Measurements from ENCODE around the gene GNB5. TPM values are rescaled to one million over a fixed set of nuclear protein-coding genes. Genes with fewer than 3 reads are reported as not detected.

GNB5 gene
- total RNA-seq, 1 experiment from 2014 or later: 29.8 TPM

GRCh38 chr15:52114261-52115055 lies 76.7 kb downstream of the GNB5 start:
- DNase-seq: no peak

More at GRCh38 chr15:52114261-52115055, 76.7 kb downstream of the GNB5 start:
- no peak overlapping the region for H2BK120ac ChIP-seq (ENCODE audit: low read depth, low read length, poor library complexity, severe bottlenecking)
- no peak overlapping the region for H2BK12ac ChIP-seq (ENCODE audit: insufficient read length, low read depth, low read length)
- no peak overlapping the region for H3K56ac ChIP-seq (ENCODE audit: insufficient read length, low read depth, low read length)
- H3K9ac ChIP-seq (ENCODE audit: extremely low read depth, insufficient read length, low read length): no peak overlapping the region
- no peaks in the 10 kb centered on the region; the same call in 1 of the 2 replicates for H3K4me1 ChIP-seq (ENCODE audit: insufficient read depth, low read length)
- no peaks in the 10 kb centered on the region for H3K79me2 ChIP-seq (ENCODE audit: insufficient read depth, low read length)
- H3T11ph ChIP-seq (ENCODE audit: low read length): no peak overlapping the region
- no peak overlapping the region for H2BK15ac ChIP-seq (ENCODE audit: low read depth, low read length)
- Mint-ChIP-seq H3K4me1 (peaks cover 15 to 19% of the 10 kb centered on the region in 2 experiments), H3K4me3 (no peak overlapping the region), H3K27ac (no peak overlapping the region), H3K9me3 (peaks cover 0 to 2% of the 10 kb centered on the region in 2 experiments; a peak in 1 of 5 replicates), H3K27me3 (ENCODE audit: low read depth) (no peaks in the 10 kb centered on the region; the same call in 1 of the 2 replicates), H3K36me3 (ENCODE audit: insufficient read depth in 1 of 3, low read depth in 3 of 3) (no peaks in the 10 kb centered on the region)
- no peak overlapping the region for H3K27ac ChIP-seq (ENCODE audit: insufficient read length, low read depth, low read length)
- H2BK5ac ChIP-seq (ENCODE audit: insufficient read length, low read length): no peak overlapping the region
- no peaks in the 10 kb centered on the region for H3K27me3 ChIP-seq (ENCODE audit: insufficient read depth, low read length)
- H4K91ac ChIP-seq (ENCODE audit: insufficient read length, low read depth, low read length): no peak overlapping the region
- H4K20me1 ChIP-seq (ENCODE audit: control insufficient read depth, insufficient read depth, insufficient read length): no peaks in the 10 kb centered on the region
- H3K79me1 ChIP-seq (ENCODE audit: insufficient read depth, low read depth, low read length, poor library complexity, severe bottlenecking): no peaks in the 10 kb centered on the region
- H2AK5ac ChIP-seq (ENCODE audit: insufficient read length, low read length): no peak overlapping the region
- H3K9me3 ChIP-seq (ENCODE audit: control insufficient read depth, low read depth, low read length): no peaks in the 10 kb centered on the region
- H4K5ac ChIP-seq (ENCODE audit: insufficient read length, low read depth, low read length): no peak overlapping the region
- TF ChIP-seq CTCF (conservative IDR thresholded peaks at IDR 0.05): no peak
- no peak overlapping the region for H4K8ac ChIP-seq (replicated peaks; ENCODE audit: insufficient read length, low read depth, low read length)
- WGBS (ENCODE audit: extremely low coverage, insufficient read length, low lambda C conversion rate): no CpG with 5 or more reads among the region's 5 CpGs
- no peak overlapping the region for H2BK20ac ChIP-seq (ENCODE audit: low read depth, low read length, poor library complexity, severe bottlenecking)
- no peak overlapping the region for H2AFZ ChIP-seq (ENCODE audit: low read length)
- no peak overlapping the region for H3K4me2 ChIP-seq (ENCODE audit: insufficient read depth, insufficient read length, low read length)
- no peaks in the 10 kb centered on the region for H3K23me2 ChIP-seq (ENCODE audit: insufficient read length, low read depth, low read length, poor library complexity, severe bottlenecking)
- H3K18ac ChIP-seq (ENCODE audit: insufficient read length, low read depth, low read length): no peak overlapping the region
- H3K4ac ChIP-seq (ENCODE audit: low read depth, low read length): no peak overlapping the region
- H3K23ac ChIP-seq (ENCODE audit: insufficient read length, low read depth, low read length): no peak overlapping the region
- H3K14ac ChIP-seq (ENCODE audit: insufficient read depth, low read length): no peak overlapping the region

Measured in H9 (cell line).